Tibial artery (tissue), 4 donors: ENCODE data around the gene PADI3.

Experiments
- DNase-seq, 2 donors: peaks; one replicate each; pipeline ENCODE4 v3.0.0-alpha.2; 2019
- H3K27ac ChIP-seq, 2 donors: fragments of 200-600 bp; sonication (generic) in 1 of 2; 1 replicate in 1 of 2; 2 replicates in 1 of 2; pipeline ENCODE4 v1.5.1; 2018 to 2019; ENCODE audit warnings: mild to moderate bottlenecking in 1 of 2
- H3K27me3 ChIP-seq, 2 donors: fragments of 200-600 bp; sonication (generic) in 1 of 2; one replicate each; pipeline versions ENCODE4 v1.5.1 to v1.6.0; 2016 to 2019
- H3K36me3 ChIP-seq, 3 donors: fragments of 200-600 bp; sonication (generic) in 2 of 3; one replicate each; pipeline ENCODE4 v1.5.1; 2016 to 2019; ENCODE audit warnings: mild to moderate bottlenecking in 2 of 3
- H3K4me1 ChIP-seq, 4 donors: fragments of 200-600 bp; sonication (generic) in 2 of 4; 1 replicate in 3 of 4; 2 replicates in 1 of 4; pipeline ENCODE4 v1.5.1; 2016 to 2019
- H3K4me3 ChIP-seq, 2 donors: fragments of 200-600 bp; sonication (generic) in 1 of 2; 1 replicate in 1 of 2; 2 replicates in 1 of 2; pipeline ENCODE4 v1.5.1; 2018 to 2019; ENCODE audit warnings: mild to moderate bottlenecking in 2 of 2
- H3K9me3 ChIP-seq, 3 donors: fragments of 200-600 bp; sonication (generic) in 1 of 3; one replicate each; pipeline ENCODE4 v1.5.1; 2016 to 2019
- CTCF ChIP-seq, 2 experiments: fragments of 200-600 bp in 1 of 2; fragments of 450-650 bp in 1 of 2; IDR thresholded peaks; one replicate each; pipeline ENCODE4 v1.5.1; 2017 to 2019; ENCODE audit warnings: antibody characterized with exemption in 2 of 2, mild to moderate bottlenecking in 1 of 2, moderate library complexity in 1 of 2
- intact Hi-C: fragments of 100-400 bp; cut with DNase I; formaldehyde crosslinking; loops from one replicate; pipeline ENCODE4 v1.15.0; 2023; ENCODE audit warnings: low total_unique reads

Gene PADI3

GRCh38 chr1:17225140-17225539 is 23.8 kb upstream of the PADI3 start:
- no peaks in the 10 kb centered on the region for H3K9me3 ChIP-seq
- H3K4me1 ChIP-seq = no peaks in the 10 kb centered on the region
- no peak overlapping the region for H3K4me3 ChIP-seq
- H3K27ac ChIP-seq = no peak overlapping the region
- intact Hi-C loops = no loop called here
- TF ChIP-seq CTCF (IDR thresholded peaks at IDR 0.05) = no peak
- H3K36me3 ChIP-seq = no peaks in the 10 kb centered on the region
- DNase-seq = no peak
- peaks cover 0 to 34% of the 10 kb centered on the region in 2 donors for H3K27me3 ChIP-seq

GRCh38 chr1:17227358-17227915 is 21.5 kb upstream of the PADI3 start:
- Histone ChIP-seq H3K36me3 (no peaks in the 10 kb centered on the region), H3K27ac (no peak overlapping the region), H3K27me3 (peaks cover 0 to 25% of the 10 kb centered on the region in 2 donors), H3K4me1 (no peaks in the 10 kb centered on the region), H3K9me3 (no peaks in the 10 kb centered on the region), H3K4me3 (no peak overlapping the region)
- no peak for TF ChIP-seq CTCF (IDR thresholded peaks at IDR 0.05)
- intact Hi-C loops = no loop called here
- no peak for DNase-seq

GRCh38 chr1:17228619-17229018 is 20.3 kb upstream of the PADI3 start:
- H3K4me3 ChIP-seq = no peak overlapping the region
- no peak overlapping the region for H3K27ac ChIP-seq
- intact Hi-C loops = no loop called here
- H3K36me3 ChIP-seq = no peaks in the 10 kb centered on the region
- no peak for TF ChIP-seq CTCF (IDR thresholded peaks at IDR 0.05)
- H3K4me1 ChIP-seq = peaks cover 0 to 1% (median 0%) of the 10 kb centered on the region in 4 donors
- H3K9me3 ChIP-seq = no peaks in the 10 kb centered on the region
- H3K27me3 ChIP-seq = peaks cover 0 to 14% of the 10 kb centered on the region in 2 donors
- no peak for DNase-seq

- no peak for DNase-seq
- no peak overlapping the region for H3K27ac ChIP-seq
- TF ChIP-seq CTCF (IDR thresholded peaks at IDR 0.05) = no peak
- peaks cover 0 to 6% (median 0%) of the 10 kb centered on the region in 4 donors for H3K4me1 ChIP-seq
- peaks cover 0 to 12% of the 10 kb centered on the region in 2 donors for H3K27me3 ChIP-seq
- intact Hi-C loops = no loop called here
- H3K36me3 ChIP-seq = no peaks in the 10 kb centered on the region
- no peak overlapping the region for H3K4me3 ChIP-seq
- H3K9me3 ChIP-seq = no peaks in the 10 kb centered on the region
Measured at GRCh38 chr1:17229379-17229778, 19.5 kb upstream of the PADI3 start.

- no peak overlapping the region for H3K27ac ChIP-seq
- H3K4me3 ChIP-seq = no peak overlapping the region
- TF ChIP-seq CTCF (IDR thresholded peaks at IDR 0.05) = no peak
- H3K4me1 ChIP-seq = peaks cover 0 to 6% (median 0%) of the 10 kb centered on the region in 4 donors
- no peaks in the 10 kb centered on the region for H3K9me3 ChIP-seq
- no peak for DNase-seq
- intact Hi-C loops = no loop called here
- H3K36me3 ChIP-seq = no peaks in the 10 kb centered on the region
- H3K27me3 ChIP-seq = peaks cover 0 to 10% of the 10 kb centered on the region in 2 donors
Measured at GRCh38 chr1:17230106-17230505, 18.8 kb upstream of the PADI3 start.
